Measurements from ENCODE around the gene TIPIN. TPM values are rescaled to one million over a fixed set of nuclear protein-coding genes. Genes with fewer than 3 reads are reported as not detected.
"Not testable (repeated sequence)": the region's sequence is repeated elsewhere in the genome, so short reads cannot be mapped to it uniquely, and the experiment has no call there.

TIPIN gene
- total RNA-seq, 1 experiment from 2014 or later = 22.8 TPM

DNA sequence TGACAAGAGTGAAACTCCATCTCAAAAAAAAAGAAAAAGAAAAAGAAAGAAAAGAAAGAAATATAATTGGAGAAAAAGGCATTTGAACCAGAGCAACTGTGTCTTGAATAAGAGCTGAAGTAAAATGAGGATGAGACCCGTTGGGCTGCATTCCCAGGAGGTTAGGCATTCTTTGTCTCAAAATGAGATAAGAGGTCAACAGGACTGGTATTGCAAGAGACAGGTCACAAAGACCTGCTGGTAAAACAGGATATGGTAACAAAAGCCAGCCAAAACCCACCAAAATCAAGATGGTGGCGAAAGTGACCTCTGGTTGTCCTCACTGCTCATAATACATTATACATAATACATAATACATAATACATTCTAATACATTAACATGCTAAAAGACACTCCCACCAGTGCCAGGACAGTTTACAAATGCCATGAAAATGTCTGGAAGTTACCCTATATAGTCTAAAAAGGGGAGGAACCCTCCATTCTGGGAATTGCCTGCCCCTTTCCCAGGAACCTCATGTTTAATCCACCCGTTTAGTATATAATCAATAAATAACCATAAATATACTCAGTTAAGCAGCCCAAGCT is 8.6 kb upstream of the TIPIN start:
- H3K9me3 ChIP-seq = no peaks in the 10 kb centered on the region
- ChIA-PET POLR2A (interaction anchor here (0.6 to 1.0 kb wide), 2 partner anchors 9 to 132 kb away, joined by 4 to 7 read pairs; partner anchors contain the start of gene TIPIN), CTCF (interaction anchor here (0.6 kb wide), 1 partner anchor 96 kb away, joined by 3 read pairs; no protein-coding TSS in a partner anchor)
- peak; percentile 80 to 86 for DNase-seq
- H3K9me3 Mint-ChIP-seq (ENCODE audit: unreplicated experiment) = no peaks in the 10 kb centered on the region
- peak overlapping the region; percentile 86 for H3K27ac Mint-ChIP-seq (ENCODE audit: unreplicated experiment)
- no peak overlapping the region for H3K4me3 ChIP-seq (ENCODE audit: low read depth, low read length)
- H3K4me1 Mint-ChIP-seq (ENCODE audit: low read depth, unreplicated experiment) = peaks cover 10% of the 10 kb centered on the region
- intact Hi-C loops (cut with micrococcal nuclease; ENCODE audit: unreplicated experiment) = loop anchor here (1.0 kb wide), 1 partner anchor 21 kb away; the partner anchor contains the start of gene MAP2K1
- H3K4me3 Mint-ChIP-seq (ENCODE audit: unreplicated experiment) = no peak overlapping the region
- no peaks in the 10 kb centered on the region for H3K27me3 ChIP-seq (replicated peaks; ENCODE audit: control insufficient read depth, insufficient read depth, low read length)
- TF ChIP-seq, protein P1, sequence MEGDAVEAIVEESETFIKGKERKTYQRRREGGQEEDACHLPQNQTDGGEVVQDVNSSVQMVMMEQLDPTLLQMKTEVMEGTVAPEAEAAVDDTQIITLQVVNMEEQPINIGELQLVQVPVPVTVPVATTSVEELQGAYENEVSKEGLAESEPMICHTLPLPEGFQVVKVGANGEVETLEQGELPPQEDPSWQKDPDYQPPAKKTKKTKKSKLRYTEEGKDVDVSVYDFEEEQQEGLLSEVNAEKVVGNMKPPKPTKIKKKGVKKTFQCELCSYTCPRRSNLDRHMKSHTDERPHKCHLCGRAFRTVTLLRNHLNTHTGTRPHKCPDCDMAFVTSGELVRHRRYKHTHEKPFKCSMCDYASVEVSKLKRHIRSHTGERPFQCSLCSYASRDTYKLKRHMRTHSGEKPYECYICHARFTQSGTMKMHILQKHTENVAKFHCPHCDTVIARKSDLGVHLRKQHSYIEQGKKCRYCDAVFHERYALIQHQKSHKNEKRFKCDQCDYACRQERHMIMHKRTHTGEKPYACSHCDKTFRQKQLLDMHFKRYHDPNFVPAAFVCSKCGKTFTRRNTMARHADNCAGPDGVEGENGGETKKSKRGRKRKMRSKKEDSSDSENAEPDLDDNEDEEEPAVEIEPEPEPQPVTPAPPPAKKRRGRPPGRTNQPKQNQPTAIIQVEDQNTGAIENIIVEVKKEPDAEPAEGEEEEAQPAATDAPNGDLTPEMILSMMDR (IDR thresholded peaks at IDR 0.05; ENCODE audit: insufficient read depth in 1 of 2, low read depth in 1 of 2, low read length in 1 of 2, severe bottlenecking in 1 of 2, unreplicated experiment in 1 of 2) = no peak
- no peaks in the 10 kb centered on the region for H3K27me3 Mint-ChIP-seq (ENCODE audit: insufficient read depth, unreplicated experiment)
- H3K36me3 ChIP-seq (ENCODE audit: control insufficient read depth, insufficient read depth, low read length) = no peaks in the 10 kb centered on the region
- no peaks in the 10 kb centered on the region for H3K36me3 Mint-ChIP-seq (ENCODE audit: insufficient read depth, unreplicated experiment)
- no TSS peak for BruUV-seq (replicated peaks)
- H3K4me1 ChIP-seq = peaks cover 19% of the 10 kb centered on the region

DNA sequence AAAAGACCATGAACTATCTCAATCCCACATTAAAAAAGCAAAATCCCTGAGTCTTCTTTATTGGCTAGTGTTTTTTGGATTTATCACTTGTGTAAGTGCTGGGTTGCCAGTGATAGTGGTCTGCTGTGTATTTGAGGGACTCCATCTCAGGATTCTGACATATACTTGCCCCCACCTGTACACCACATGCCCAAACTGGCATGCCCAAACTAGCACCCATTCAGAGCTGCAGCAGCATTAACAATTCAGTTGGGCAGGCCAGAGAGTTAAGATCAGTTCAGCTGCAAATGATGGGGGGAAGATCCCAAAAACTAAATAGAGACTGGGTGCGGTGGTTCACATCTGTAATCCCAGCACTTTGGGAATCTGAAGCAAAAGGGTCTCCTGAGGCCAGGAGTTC is 6.3 kb upstream of the TIPIN start:
- CTCF ChIA-PET = no interaction called here
- H3K27ac Mint-ChIP-seq (ENCODE audit: unreplicated experiment) = peak overlapping the region; percentile 45
- no TSS peak for BruUV-seq (replicated peaks)
- Histone ChIP-seq H3K9me3 (no peaks in the 10 kb centered on the region), H3K4me1 (peaks cover 18% of the 10 kb centered on the region), H3K4me3 (ENCODE audit: low read depth, low read length) (no peak overlapping the region), H3K27me3 (replicated peaks; ENCODE audit: control insufficient read depth, insufficient read depth, low read length) (no peaks in the 10 kb centered on the region), H3K36me3 (ENCODE audit: control insufficient read depth, insufficient read depth, low read length) (no peaks in the 10 kb centered on the region)
- H3K4me1 Mint-ChIP-seq (ENCODE audit: low read depth, unreplicated experiment) = peaks cover 12% of the 10 kb centered on the region
- intact Hi-C loops (cut with micrococcal nuclease; ENCODE audit: unreplicated experiment) = no loop called here
- DNase-seq = no peak
- no peaks in the 10 kb centered on the region for H3K9me3 Mint-ChIP-seq (ENCODE audit: unreplicated experiment)
- H3K4me3 Mint-ChIP-seq (ENCODE audit: unreplicated experiment) = no peak overlapping the region
- TF ChIP-seq, protein P1 (IDR thresholded peaks at IDR 0.05; ENCODE audit: insufficient read depth in 1 of 2, low read depth in 1 of 2, low read length in 1 of 2, severe bottlenecking in 1 of 2, unreplicated experiment in 1 of 2) = no peak
- no peaks in the 10 kb centered on the region for H3K36me3 Mint-ChIP-seq (ENCODE audit: insufficient read depth, unreplicated experiment)
- POLR2A ChIA-PET = no interaction called here
- H3K27me3 Mint-ChIP-seq (ENCODE audit: insufficient read depth, unreplicated experiment) = no peaks in the 10 kb centered on the region

DNA sequence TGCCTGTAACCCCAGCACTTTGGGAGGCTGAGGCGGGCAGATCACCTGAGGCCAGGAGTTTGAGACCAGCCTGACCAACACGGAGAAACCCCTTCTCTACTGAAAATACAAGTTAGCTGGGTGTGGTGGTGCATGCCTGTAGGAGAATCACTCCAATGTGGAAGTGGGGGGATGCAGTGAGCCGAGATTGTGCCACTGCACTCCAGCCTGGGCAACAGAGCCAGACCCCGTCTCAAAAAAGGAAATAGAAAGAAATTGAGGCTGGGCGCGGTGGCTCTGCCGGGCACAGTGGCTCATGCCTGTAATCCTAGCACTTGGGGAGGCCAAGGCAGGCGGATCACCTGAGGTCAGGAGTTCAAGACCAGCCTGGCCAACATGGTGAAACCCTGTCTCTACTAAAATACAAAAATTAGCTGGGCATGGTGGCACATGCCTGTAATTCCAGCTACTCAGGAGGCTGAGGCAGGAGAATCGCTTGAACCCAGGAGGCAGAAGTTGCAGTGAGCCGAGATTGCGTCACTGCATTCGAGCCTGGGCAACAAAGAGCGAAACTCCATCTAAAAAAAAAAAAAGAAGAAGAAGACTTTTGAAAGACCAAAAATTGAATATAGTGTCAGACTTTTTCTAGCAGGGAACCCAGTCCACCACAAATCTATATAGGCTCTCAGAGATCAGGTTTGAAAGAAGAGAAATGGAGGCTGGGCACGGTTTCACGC is 5.4 kb upstream of the TIPIN start:
- BruUV-seq (replicated peaks); H3K27me3 Mint-ChIP-seq (ENCODE audit: insufficient read depth, unreplicated experiment); H3K36me3 Mint-ChIP-seq (ENCODE audit: insufficient read depth, unreplicated experiment); POLR2A ChIA-PET; H3K9me3 ChIP-seq; intact Hi-C loops (cut with micrococcal nuclease; ENCODE audit: unreplicated experiment); H3K4me3 ChIP-seq (ENCODE audit: low read depth, low read length); H3K27me3 ChIP-seq (replicated peaks; ENCODE audit: control insufficient read depth, insufficient read depth, low read length); H3K36me3 ChIP-seq (ENCODE audit: control insufficient read depth, insufficient read depth, low read length); H3K4me3 Mint-ChIP-seq (ENCODE audit: unreplicated experiment); DNase-seq; CTCF ChIA-PET; H3K9me3 Mint-ChIP-seq (ENCODE audit: unreplicated experiment): not testable (repeated sequence)
- peaks cover 16% of the 10 kb centered on the region for H3K4me1 Mint-ChIP-seq (ENCODE audit: low read depth, unreplicated experiment)
- H3K27ac Mint-ChIP-seq (ENCODE audit: unreplicated experiment) = peak overlapping the region; percentile 45
- H3K4me1 ChIP-seq = peaks cover 18% of the 10 kb centered on the region

Measured in Caco-2 (cell line).